RWPE1 (cell line): ENCODE results near the gene CTU1.

Experiments used
- CTCF ChIA-PET: fragments of 350-600 bp; sonication (Branson Sonifier 250); formaldehyde crosslinking; extraction: SDS; loops from one replicate; lab custom pipeline; 2021; lab: Yijun Ruan, JAX
- POLR2A ChIA-PET: fragments of 400-600 bp; formaldehyde crosslinking; extraction: SDS; loops from one replicate; lab custom pipeline; 2020; ENCODE audit warnings: antibody characterized with exemption; ENCODE audit not compliant: low non-redundant PET; lab: Yijun Ruan, JAX
- DNase-seq: peaks from one replicate; pipeline ENCODE4 v3.0.0; 2012; ENCODE audit warnings: low spot score
- H3K27ac ChIP-seq: fragments of 450-650 bp; 2 replicates; pipeline ENCODE4 v1.5.1; 2017
- TF ChIP-seq, protein P1 (sequence below): fragments of 450-650 bp; conservative IDR thresholded peaks from 2 replicates; pipeline ENCODE4 v1.5.1; 2017; ENCODE audit warnings: low read depth, mild to moderate bottlenecking

The CTU1 gene

DNA sequence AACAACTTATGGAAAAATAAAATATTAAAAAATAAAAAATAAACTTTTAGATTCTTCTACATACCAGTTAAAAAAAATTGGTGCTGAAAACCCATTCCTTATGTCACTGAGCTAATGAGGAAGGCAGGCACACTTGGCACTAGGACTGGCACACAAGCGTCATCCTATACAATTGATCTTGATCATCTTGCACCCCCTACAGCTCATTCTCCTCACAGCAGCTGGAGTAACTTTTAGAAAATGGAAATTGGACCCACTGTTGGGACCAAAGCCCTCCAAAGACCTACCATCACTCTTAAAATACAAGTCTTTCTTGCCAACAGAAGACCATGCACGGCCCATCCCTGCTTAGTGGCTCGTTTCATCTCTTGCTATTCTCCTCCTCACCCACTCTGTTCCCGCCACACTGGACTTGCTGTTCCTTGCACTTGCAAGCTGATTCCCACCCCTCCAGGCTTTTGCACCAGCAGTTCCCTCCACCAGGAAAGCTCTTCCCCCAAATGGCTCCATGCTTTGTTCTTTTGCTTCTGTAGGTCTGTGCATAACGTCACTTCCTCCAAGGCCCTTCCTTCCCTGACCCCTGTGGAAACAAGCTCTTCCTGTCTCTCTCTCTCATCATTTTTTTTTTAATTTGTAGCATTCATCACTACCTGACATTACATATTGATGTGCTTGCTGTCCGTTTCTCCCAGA, 11.6 kb downstream of the CTU1 start:
- DNase-seq: no peak
- POLR2A ChIA-PET: interaction anchor here (0.9 kb wide), 1 partner anchor 78 kb away, joined by 4 read pairs; no protein-coding TSS in a partner anchor
- CTCF ChIA-PET: interaction anchor here (0.6 to 4.5 kb wide), 5 partner anchors 77 to 506 kb away, joined by 3 to 64 read pairs (median 3); partner anchors contain the start of gene KLK10
- H3K27ac ChIP-seq: peak overlapping the region; percentile 59
- TF ChIP-seq, protein P1, sequence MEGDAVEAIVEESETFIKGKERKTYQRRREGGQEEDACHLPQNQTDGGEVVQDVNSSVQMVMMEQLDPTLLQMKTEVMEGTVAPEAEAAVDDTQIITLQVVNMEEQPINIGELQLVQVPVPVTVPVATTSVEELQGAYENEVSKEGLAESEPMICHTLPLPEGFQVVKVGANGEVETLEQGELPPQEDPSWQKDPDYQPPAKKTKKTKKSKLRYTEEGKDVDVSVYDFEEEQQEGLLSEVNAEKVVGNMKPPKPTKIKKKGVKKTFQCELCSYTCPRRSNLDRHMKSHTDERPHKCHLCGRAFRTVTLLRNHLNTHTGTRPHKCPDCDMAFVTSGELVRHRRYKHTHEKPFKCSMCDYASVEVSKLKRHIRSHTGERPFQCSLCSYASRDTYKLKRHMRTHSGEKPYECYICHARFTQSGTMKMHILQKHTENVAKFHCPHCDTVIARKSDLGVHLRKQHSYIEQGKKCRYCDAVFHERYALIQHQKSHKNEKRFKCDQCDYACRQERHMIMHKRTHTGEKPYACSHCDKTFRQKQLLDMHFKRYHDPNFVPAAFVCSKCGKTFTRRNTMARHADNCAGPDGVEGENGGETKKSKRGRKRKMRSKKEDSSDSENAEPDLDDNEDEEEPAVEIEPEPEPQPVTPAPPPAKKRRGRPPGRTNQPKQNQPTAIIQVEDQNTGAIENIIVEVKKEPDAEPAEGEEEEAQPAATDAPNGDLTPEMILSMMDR: no peak

- TF ChIP-seq, protein P1: peak; percentile 69
- no peak overlapping the region for H3K27ac ChIP-seq
- DNase-seq: peak; percentile 57
- ChIA-PET CTCF (interaction anchor here (0.6 to 4.5 kb wide), 9 partner anchors 17 to 370 kb away, joined by 3 to 64 read pairs (median 5); partner anchors contain the start of genes KLK10 and KLK5), POLR2A (no interaction called here)
Observed at GRCh38 chr19:51094696-51095279, 13.4 kb downstream of the CTU1 start.

DNA sequence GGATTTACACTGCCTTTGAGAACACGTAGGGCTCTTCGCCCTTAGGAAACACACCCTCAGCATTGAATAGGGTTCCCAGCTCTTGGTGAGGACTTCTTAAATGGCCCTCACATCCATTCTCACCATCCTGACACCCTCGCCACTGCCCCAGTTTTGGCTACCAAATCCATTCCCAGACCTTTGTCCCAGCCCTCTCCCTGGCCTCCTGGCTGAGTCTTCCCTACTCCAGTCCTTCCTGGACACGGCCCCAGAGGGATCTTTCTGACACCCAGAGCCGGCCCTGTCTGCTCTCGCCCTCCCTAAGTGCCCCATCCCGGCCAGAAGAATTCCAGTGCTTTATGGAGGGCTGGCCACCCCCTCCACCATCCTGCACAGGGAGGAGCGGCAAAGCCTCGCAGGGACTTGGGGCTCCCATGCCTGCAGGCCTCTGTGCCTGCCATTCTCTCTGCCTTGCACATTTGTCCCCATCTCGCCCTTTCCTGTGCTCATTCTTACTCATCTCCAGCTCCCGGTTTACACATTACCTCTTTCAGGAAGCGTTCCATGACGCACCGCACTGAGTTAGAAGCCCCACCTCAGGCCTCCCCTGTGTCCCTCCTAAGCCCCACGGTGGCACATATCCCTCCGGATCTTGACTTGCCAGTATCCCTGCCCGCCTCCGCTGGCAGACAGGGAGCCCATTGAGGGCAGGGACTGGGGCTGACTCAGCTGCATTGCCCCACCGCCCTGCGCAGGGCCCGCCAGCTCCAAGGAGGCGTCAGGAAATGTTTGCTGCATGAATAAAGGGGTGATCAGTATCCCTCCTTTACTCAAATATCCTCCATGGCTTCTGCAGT, 14.5 kb downstream of the CTU1 start:
- ChIA-PET POLR2A (no interaction called here), CTCF (interaction anchor here (0.6 to 4.5 kb wide), 10 partner anchors 16 to 369 kb away, joined by 3 to 64 read pairs (median 4); partner anchors contain the start of gene KLK10)
- TF ChIP-seq, protein P1: no peak
- H3K27ac ChIP-seq: no peak overlapping the region
- no peak for DNase-seq

GRCh38 chr19:51093101-51093500, 15.1 kb downstream of the CTU1 start:
- CTCF ChIA-PET: interaction anchor here (0.8 to 4.5 kb wide), 2 partner anchors 17 to 74 kb away, joined by 3 to 64 read pairs; partner anchors contain the start of gene KLK10
- TF ChIP-seq, protein P1: no peak
- no peak for DNase-seq
- POLR2A ChIA-PET: no interaction called here
- H3K27ac ChIP-seq: no peak overlapping the region

- ChIA-PET CTCF (interaction anchor here (0.6 to 0.7 kb wide), 5 partner anchors 71 to 612 kb away, joined by 3 read pairs; no protein-coding TSS in a partner anchor), POLR2A (interaction anchor here (0.7 kb wide), 1 partner anchor 71 kb away, joined by 9 read pairs; no protein-coding TSS in a partner anchor)
- TF ChIP-seq, protein P1: no peak
- no peak for DNase-seq
- H3K27ac ChIP-seq: no peak overlapping the region
Observed at GRCh38 chr19:51091895-51092873, 16.0 kb downstream of the CTU1 start.
